Panc1 (cell line): Measurements from ENCODE around the gene BDH1. TPM values are rescaled to one million over a fixed set of nuclear protein-coding genes. Genes with fewer than 3 reads are reported as not detected.

Experiments
- ATAC-seq: fragments of 200-7000 bp; cut with Tn5 transposase; 2 replicates; pipeline ENCODE4 v1.9.1; 2020; ENCODE audit warnings: mild to moderate bottlenecking, moderate library complexity
- BruUV-seq: library from RNA; stranded (reverse); fragments of 400-500 nt; replicated peaks from 2 replicates; lab custom pipeline; 2021; lab: Mats Ljungman, UMichigan
- CTCF ChIA-PET: fragments of 300-600 bp; sonication (Branson Sonifier 250); formaldehyde crosslinking; loops from one replicate; lab custom pipeline; 2022; ENCODE audit warnings: antibody characterized with exemption; lab: Charles Lee
- POLR2A ChIA-PET: fragments of 300-600 bp; sonication (Branson Sonifier 250); formaldehyde crosslinking; loops from one replicate; lab custom pipeline; 2022; ENCODE audit warnings: antibody characterized with exemption; lab: Charles Lee
- DNase-seq: peaks from one replicate; pipeline ENCODE4 v3.0.0-alpha.2; 2010; ENCODE audit warnings: low read depth, low spot score
- H3K27ac ChIP-seq: 2 replicates; pipeline ENCODE4 v1.5.1; 2011; ENCODE audit warnings: mild to moderate bottlenecking, low read length, inconsistent platforms
- H3K27me3 ChIP-seq: fragments of 200-500 bp; sonication (Bioruptor generic); 2 replicates; pipeline ENCODE4 v1.6.0; 2014; ENCODE audit warnings: low read length, inconsistent platforms; ENCODE audit not compliant: control insufficient read depth, insufficient read depth
- H3K36me3 ChIP-seq: fragments of 200-500 bp; sonication (Bioruptor generic); 2 replicates; pipeline ENCODE4 v1.5.1; 2014; ENCODE audit warnings: inconsistent platforms, mild to moderate bottlenecking, low read length, moderate library complexity; ENCODE audit not compliant: control insufficient read depth, insufficient read depth
- H3K4me1 ChIP-seq: 2 replicates; pipeline ENCODE4 v1.5.1; 2011; ENCODE audit warnings: inconsistent platforms, mild to moderate bottlenecking, low read length, moderate library complexity; ENCODE audit not compliant: control insufficient read depth, insufficient read depth
- H3K4me3 ChIP-seq, 2 experiments: 2 replicates each; pipeline ENCODE4 v1.5.1; 2011 to 2012; ENCODE audit warnings: low read depth in 2 of 2, low read length in 2 of 2, mild to moderate bottlenecking in 2 of 2, inconsistent platforms in 1 of 2, moderate library complexity in 1 of 2
- H3K9me3 ChIP-seq: fragments of 200-500 bp; sonication (Bioruptor generic); 2 replicates; pipeline ENCODE4 v1.5.1; 2014; ENCODE audit warnings: low read depth, mild to moderate bottlenecking, inconsistent platforms, low read length, moderate library complexity; ENCODE audit not compliant: control insufficient read depth, insufficient read depth
- CTCF ChIP-seq: fragments of 450-650 bp; IDR thresholded peaks from 2 replicates; pipeline ENCODE4 v1.5.1; 2017; ENCODE audit warnings: mild to moderate bottlenecking
- POLR2AphosphoS5 ChIP-seq: IDR thresholded peaks from 2 replicates; pipeline ENCODE4 v1.6.1; 2012; ENCODE audit warnings: mild to moderate bottlenecking, low read depth, low read length, moderate library complexity
- SIN3A ChIP-seq: IDR thresholded peaks from 2 replicates; pipeline ENCODE4 v1.6.1; 2012; ENCODE audit warnings: low read depth, mild to moderate bottlenecking, low read length, moderate library complexity, borderline replicate concordance; ENCODE audit not compliant: insufficient read depth
- TCF7L2 ChIP-seq: IDR thresholded peaks from 2 replicates; pipeline ENCODE4 v1.6.1; 2011; ENCODE audit warnings: mild to moderate bottlenecking, low read depth, low read length, inconsistent platforms
- in situ Hi-C: cut with HindIII; loops from 2 replicates; pipeline ENCODE4 v1.10.0; 2016; ENCODE audit warnings: low sequenced_read_pairs, low pct_unique_long_range_greater_than_20kb
- intact Hi-C: fragments of 100-400 bp; cut with micrococcal nuclease; formaldehyde crosslinking; loops from one replicate; pipeline ENCODE4 v1.10.0; 2022; ENCODE audit not compliant: unreplicated experiment
- total RNA-seq: library from RNA; stranded (reverse); gene quantifications from one replicate; pipeline ENCODE4 v1.2.1, GENCODE V29; 2021; ENCODE audit not compliant: unreplicated experiment
- TF ChIP-seq, protein P1 (sequence below), 2 experiments: IDR thresholded peaks; 2 replicates each; pipeline ENCODE4 v1.6.1; 2011 to 2012; ENCODE audit warnings: low read depth in 2 of 2, control low read depth in 1 of 2, low read length in 1 of 2, mild to moderate bottlenecking in 1 of 2, moderate library complexity in 1 of 2; ENCODE audit not compliant: insufficient read depth in 1 of 2

Gene BDH1
- total RNA-seq, 1 experiment from 2014 or later: 4.8 TPM

GRCh38 chr3:197522183-197522715 is 33.5 kb downstream of the BDH1 start:
- ATAC-seq: no peak
- in situ Hi-C loops (no loop called here), intact Hi-C loops (no loop called here)
- BruUV-seq: no TSS peak
- Histone ChIP-seq H3K27ac (no peak overlapping the region), H3K4me3 (no peak overlapping the region), H3K4me1 (no peaks in the 10 kb centered on the region), H3K9me3 (no peaks in the 10 kb centered on the region), H3K36me3 (no peaks in the 10 kb centered on the region), H3K27me3 (no peaks in the 10 kb centered on the region; the same call in 1 of the 2 replicates)
- TF ChIP-seq SIN3A (no peak), TCF7L2 (no peak), CTCF (no peak), POLR2AphosphoS5 (no peak)
- TF ChIP-seq, protein P1, sequence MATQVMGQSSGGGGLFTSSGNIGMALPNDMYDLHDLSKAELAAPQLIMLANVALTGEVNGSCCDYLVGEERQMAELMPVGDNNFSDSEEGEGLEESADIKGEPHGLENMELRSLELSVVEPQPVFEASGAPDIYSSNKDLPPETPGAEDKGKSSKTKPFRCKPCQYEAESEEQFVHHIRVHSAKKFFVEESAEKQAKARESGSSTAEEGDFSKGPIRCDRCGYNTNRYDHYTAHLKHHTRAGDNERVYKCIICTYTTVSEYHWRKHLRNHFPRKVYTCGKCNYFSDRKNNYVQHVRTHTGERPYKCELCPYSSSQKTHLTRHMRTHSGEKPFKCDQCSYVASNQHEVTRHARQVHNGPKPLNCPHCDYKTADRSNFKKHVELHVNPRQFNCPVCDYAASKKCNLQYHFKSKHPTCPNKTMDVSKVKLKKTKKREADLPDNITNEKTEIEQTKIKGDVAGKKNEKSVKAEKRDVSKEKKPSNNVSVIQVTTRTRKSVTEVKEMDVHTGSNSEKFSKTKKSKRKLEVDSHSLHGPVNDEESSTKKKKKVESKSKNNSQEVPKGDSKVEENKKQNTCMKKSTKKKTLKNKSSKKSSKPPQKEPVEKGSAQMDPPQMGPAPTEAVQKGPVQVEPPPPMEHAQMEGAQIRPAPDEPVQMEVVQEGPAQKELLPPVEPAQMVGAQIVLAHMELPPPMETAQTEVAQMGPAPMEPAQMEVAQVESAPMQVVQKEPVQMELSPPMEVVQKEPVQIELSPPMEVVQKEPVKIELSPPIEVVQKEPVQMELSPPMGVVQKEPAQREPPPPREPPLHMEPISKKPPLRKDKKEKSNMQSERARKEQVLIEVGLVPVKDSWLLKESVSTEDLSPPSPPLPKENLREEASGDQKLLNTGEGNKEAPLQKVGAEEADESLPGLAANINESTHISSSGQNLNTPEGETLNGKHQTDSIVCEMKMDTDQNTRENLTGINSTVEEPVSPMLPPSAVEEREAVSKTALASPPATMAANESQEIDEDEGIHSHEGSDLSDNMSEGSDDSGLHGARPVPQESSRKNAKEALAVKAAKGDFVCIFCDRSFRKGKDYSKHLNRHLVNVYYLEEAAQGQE (IDR thresholded peaks at IDR 0.05; ENCODE audit: insufficient read depth in 1 of 2, low read depth in 2 of 2, low read length in 1 of 2): no peak
- POLR2A ChIA-PET: no interaction called here
- DNase-seq: no peak
- CTCF ChIA-PET: no interaction called here

- Histone ChIP-seq H3K36me3 (no peaks in the 10 kb centered on the region), H3K9me3 (no peaks in the 10 kb centered on the region), H3K27ac (no peak overlapping the region), H3K4me3 (no peak overlapping the region), H3K27me3 (no peaks in the 10 kb centered on the region; the same call in 1 of the 2 replicates), H3K4me1 (0 out of 2 replicates have a peak, but pooled peaks cover 3% of the 10 kb centered on the region)
- CTCF ChIA-PET: no interaction called here
- in situ Hi-C loops: no loop called here
- no TSS peak for BruUV-seq
- POLR2A ChIA-PET: no interaction called here
- DNase-seq (no peak), ATAC-seq (no peak)
- TF ChIP-seq SIN3A (no peak), TCF7L2 (no peak), POLR2AphosphoS5 (no peak), CTCF (no peak)
- TF ChIP-seq, protein P1 (IDR thresholded peaks at IDR 0.05; ENCODE audit: insufficient read depth in 1 of 2, low read depth in 2 of 2, low read length in 1 of 2): no peak
- intact Hi-C loops: no loop called here
These were observed 34.2 kb downstream of the BDH1 start for GRCh38 chr3:197521277-197522182.
